Measurements from ENCODE around the gene C2CD4B. TPM values are rescaled to one million over a fixed set of nuclear protein-coding genes. Genes with fewer than 3 reads are reported as not detected.

The C2CD4B gene
- total and polyA plus RNA-seq, 4 donors = 0.17 to 1.8 (median 0.66) TPM

- TF ChIP-seq RAD21 (IDR thresholded peaks at IDR 0.05) (peak; percentile 64 to 71), CTCF (IDR thresholded peaks at IDR 0.05; ENCODE audit: low read depth, low read length, missing input control) (peak; percentile 33), REST (IDR thresholded peaks at IDR 0.05) (no peak), GABPA (IDR thresholded peaks at IDR 0.05 in 1 of 2, conservative IDR thresholded peaks at IDR 0.05 in 1 of 2) (no peak)
- no peak overlapping the region for H3K4me3 ChIP-seq (ENCODE audit: low read depth in 1 of 3, low read length in 3 of 3)
- WGBS = 26% methylated on average over 2 of the region's 2 CpGs
- no peaks in the 10 kb centered on the region for H3K36me3 ChIP-seq (ENCODE audit: control insufficient read depth in 4 of 4, insufficient read depth in 3 of 4, low read depth in 1 of 4, low read length in 3 of 4)
- no peak overlapping the region for H3K9ac ChIP-seq (ENCODE audit: low read depth in 1 of 2, low read length in 2 of 2)
- no peaks in the 10 kb centered on the region for H3K9me3 ChIP-seq (ENCODE audit: control insufficient read depth in 4 of 4, low read length in 3 of 4)
- H3K27me3 ChIP-seq (ENCODE audit: control insufficient read depth in 4 of 4, insufficient read depth in 4 of 4, low read length in 3 of 4) = no peaks in the 10 kb centered on the region
- no peak for DNase-seq (ENCODE audit: low spot score)
- H3K27ac ChIP-seq (ENCODE audit: low read depth in 1 of 2, low read length in 2 of 2) = peak overlapping the region in 1 of 2 donors; percentile 93
- peaks cover 3 to 15% (median 11%) of the 10 kb centered on the region in 4 donors for H3K4me1 ChIP-seq (ENCODE audit: control insufficient read depth in 4 of 4, insufficient read depth in 4 of 4, low read length in 3 of 4)
Measured at GRCh38 chr15:62125773-62126172, 39.3 kb downstream of the C2CD4B start.

- TF ChIP-seq RAD21 (IDR thresholded peaks at IDR 0.05) (peak in 1 of 2 donors; percentile 30), EGR1 (IDR thresholded peaks at IDR 0.05; ENCODE audit: low read depth in 2 of 2) (no peak), JUND (IDR thresholded peaks at IDR 0.05) (no peak), ATF3 (IDR thresholded peaks at IDR 0.05) (no peak), HNF4G (IDR thresholded peaks at IDR 0.05) (no peak), MAX (IDR thresholded peaks at IDR 0.05) (no peak)
- Histone ChIP-seq H3K4me3 (ENCODE audit: low read depth in 1 of 3, low read length in 3 of 3) (no peak overlapping the region), H3K36me3 (ENCODE audit: control insufficient read depth in 4 of 4, insufficient read depth in 3 of 4, low read depth in 1 of 4, low read length in 3 of 4) (no peaks in the 10 kb centered on the region), H3K27me3 (ENCODE audit: control insufficient read depth in 4 of 4, insufficient read depth in 4 of 4, low read length in 3 of 4) (no peaks in the 10 kb centered on the region), H3K27ac (ENCODE audit: low read depth in 1 of 2, low read length in 2 of 2) (peak overlapping the region; percentile 93 to 96), H3K9ac (ENCODE audit: low read depth in 1 of 2, low read length in 2 of 2) (peak overlapping the region in 1 of 2 donors; percentile 66), H3K4me1 (ENCODE audit: control insufficient read depth in 4 of 4, insufficient read depth in 4 of 4, low read length in 3 of 4) (peaks cover 3 to 15% (median 11%) of the 10 kb centered on the region in 4 donors), H3K9me3 (ENCODE audit: control insufficient read depth in 4 of 4, low read length in 3 of 4) (no peaks in the 10 kb centered on the region)
- WGBS = 65% methylated on average over 2 of the region's 2 CpGs
- DNase-seq (ENCODE audit: low spot score) = no peak
Measured at GRCh38 chr15:62124973-62125303, 40.1 kb downstream of the C2CD4B start.

- DNase-seq (ENCODE audit: low spot score) = no peak
- no peaks in the 10 kb centered on the region for H3K27me3 ChIP-seq (ENCODE audit: control insufficient read depth in 4 of 4, insufficient read depth in 4 of 4, low read length in 3 of 4)
- no peak overlapping the region for H3K4me3 ChIP-seq (ENCODE audit: low read depth in 1 of 3, low read length in 3 of 3)
- 16% methylated on average over 6 of the region's 6 CpGs for WGBS
- H3K4me1 ChIP-seq (ENCODE audit: control insufficient read depth in 4 of 4, insufficient read depth in 4 of 4, low read length in 3 of 4) = peaks cover 3 to 15% (median 11%) of the 10 kb centered on the region in 4 donors
- no peaks in the 10 kb centered on the region for H3K36me3 ChIP-seq (ENCODE audit: control insufficient read depth in 4 of 4, insufficient read depth in 3 of 4, low read depth in 1 of 4, low read length in 3 of 4)
- H3K9ac ChIP-seq (ENCODE audit: low read depth in 1 of 2, low read length in 2 of 2) = peak overlapping the region in 1 of 2 donors; percentile 82
- peak overlapping the region; percentile 93 to 96 for H3K27ac ChIP-seq (ENCODE audit: low read depth in 1 of 2, low read length in 2 of 2)
- no peaks in the 10 kb centered on the region for H3K9me3 ChIP-seq (ENCODE audit: control insufficient read depth in 4 of 4, low read length in 3 of 4)
- TF ChIP-seq NR2F2 (IDR thresholded peaks at IDR 0.05) (no peak), HNF4G (IDR thresholded peaks at IDR 0.05) (no peak), EGR1 (IDR thresholded peaks at IDR 0.05; ENCODE audit: low read depth in 2 of 2) (peak in 1 of 2 donors; percentile 35), JUND (IDR thresholded peaks at IDR 0.05) (peak in 1 of 2 donors; percentile 62), TAF1 (conservative IDR thresholded peaks at IDR 0.05) (no peak), CTCF (IDR thresholded peaks at IDR 0.05; ENCODE audit: low read depth, low read length, missing input control) (no peak), ZBTB33 (IDR thresholded peaks at IDR 0.05) (peak; percentile 64), GABPA (IDR thresholded peaks at IDR 0.05 in 1 of 2, conservative IDR thresholded peaks at IDR 0.05 in 1 of 2) (peak in 1 of 2 donors; percentile 69), HNF4A (conservative IDR thresholded peaks at IDR 0.05) (peak; percentile 38 to 69), FOXA2 (IDR thresholded peaks at IDR 0.05) (peak; percentile 88), RXRA (IDR thresholded peaks at IDR 0.05) (peak; percentile 35 to 69), FOXA1 (IDR thresholded peaks at IDR 0.05) (peak; percentile 66)
Measured at GRCh38 chr15:62124176-62124972, 40.7 kb downstream of the C2CD4B start.
